ENCODE measurements around the gene MSGN1.

MSGN1 gene

DNA sequence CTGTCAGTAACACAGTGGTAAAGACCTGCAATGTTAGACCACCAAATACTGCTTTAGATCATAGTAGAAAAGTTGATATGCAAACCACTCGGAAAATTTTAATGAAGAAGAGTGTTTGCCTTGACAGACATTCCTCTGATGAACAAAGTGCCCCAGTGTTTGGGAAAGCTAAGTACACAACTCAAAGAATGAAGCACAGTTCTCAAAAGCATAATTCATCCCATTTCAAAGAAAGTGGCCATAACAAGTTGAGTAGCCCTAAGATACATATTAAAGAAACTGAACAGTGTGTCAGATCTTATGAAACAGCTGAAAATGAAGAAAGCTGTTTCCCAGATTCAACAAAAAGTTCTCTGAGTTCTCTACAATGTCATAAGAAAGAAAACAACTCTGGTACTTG is 34.8 kb upstream of the MSGN1 start:
- Mint-ChIP-seq H3K4me3 (no peak overlapping the region), H3K9me3 (no peaks in the 10 kb centered on the region), H3K27ac (no peak overlapping the region), H3K4me1 (no peaks in the 10 kb centered on the region), H3K36me3 (ENCODE audit: low read depth) (peaks cover 69% of the 10 kb centered on the region), H3K27me3 (ENCODE audit: low read depth, poor library complexity) (no peaks in the 10 kb centered on the region)
- TF ChIP-seq, protein P1, sequence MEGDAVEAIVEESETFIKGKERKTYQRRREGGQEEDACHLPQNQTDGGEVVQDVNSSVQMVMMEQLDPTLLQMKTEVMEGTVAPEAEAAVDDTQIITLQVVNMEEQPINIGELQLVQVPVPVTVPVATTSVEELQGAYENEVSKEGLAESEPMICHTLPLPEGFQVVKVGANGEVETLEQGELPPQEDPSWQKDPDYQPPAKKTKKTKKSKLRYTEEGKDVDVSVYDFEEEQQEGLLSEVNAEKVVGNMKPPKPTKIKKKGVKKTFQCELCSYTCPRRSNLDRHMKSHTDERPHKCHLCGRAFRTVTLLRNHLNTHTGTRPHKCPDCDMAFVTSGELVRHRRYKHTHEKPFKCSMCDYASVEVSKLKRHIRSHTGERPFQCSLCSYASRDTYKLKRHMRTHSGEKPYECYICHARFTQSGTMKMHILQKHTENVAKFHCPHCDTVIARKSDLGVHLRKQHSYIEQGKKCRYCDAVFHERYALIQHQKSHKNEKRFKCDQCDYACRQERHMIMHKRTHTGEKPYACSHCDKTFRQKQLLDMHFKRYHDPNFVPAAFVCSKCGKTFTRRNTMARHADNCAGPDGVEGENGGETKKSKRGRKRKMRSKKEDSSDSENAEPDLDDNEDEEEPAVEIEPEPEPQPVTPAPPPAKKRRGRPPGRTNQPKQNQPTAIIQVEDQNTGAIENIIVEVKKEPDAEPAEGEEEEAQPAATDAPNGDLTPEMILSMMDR (IDR thresholded peaks at IDR 0.05), result no peak
- no peak for DNase-seq

DNA sequence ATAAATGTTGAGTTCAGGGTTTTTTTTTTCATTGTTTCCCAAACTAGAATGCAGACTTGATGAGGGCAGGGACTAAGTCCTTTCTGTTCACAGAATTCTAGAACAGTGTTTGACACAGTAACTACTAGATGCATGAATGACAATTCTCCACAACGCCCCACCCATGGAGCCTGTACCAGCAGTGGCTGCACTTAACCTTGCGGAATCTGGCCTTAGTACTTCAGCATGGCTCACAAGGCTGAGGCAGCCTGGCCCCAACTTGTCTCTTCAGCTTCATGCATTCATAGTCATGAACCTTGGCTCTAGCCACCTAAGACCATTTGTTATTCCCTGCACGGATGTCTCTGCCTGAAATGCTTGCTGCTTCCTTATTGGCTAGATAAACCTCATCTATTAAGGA is 29.5 kb upstream of the MSGN1 start:
- no peak for DNase-seq
- Mint-ChIP-seq H3K36me3 (ENCODE audit: low read depth) (peaks cover 31% of the 10 kb centered on the region), H3K4me1 (peaks cover 29% of the 10 kb centered on the region), H3K27ac (peak overlapping the region; percentile 73), H3K9me3 (no peaks in the 10 kb centered on the region), H3K4me3 (no peak overlapping the region), H3K27me3 (ENCODE audit: low read depth, poor library complexity) (no peaks in the 10 kb centered on the region)
- TF ChIP-seq, protein P1 (IDR thresholded peaks at IDR 0.05), result no peak

DNA sequence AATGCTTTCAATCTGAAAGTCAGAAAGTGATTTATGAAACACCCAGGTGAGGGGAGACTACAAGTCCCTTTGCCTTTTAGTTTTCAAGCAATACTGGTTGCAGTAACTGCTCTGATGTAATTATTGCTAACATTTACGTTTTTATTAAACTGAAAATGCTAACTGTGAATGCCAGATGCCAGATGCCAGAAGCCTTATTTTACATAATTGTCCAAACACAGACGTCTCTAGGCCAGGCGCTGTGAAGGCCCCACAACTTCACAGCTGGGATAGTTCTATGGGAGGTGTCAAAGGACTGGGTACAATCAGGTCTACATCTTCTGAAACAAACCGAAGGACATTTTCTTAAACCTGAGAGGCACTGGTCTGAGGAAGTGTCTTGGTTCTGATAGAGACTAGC is 27.5 kb upstream of the MSGN1 start:
- H3K27ac Mint-ChIP-seq, result no peak overlapping the region
- TF ChIP-seq, protein P1 (IDR thresholded peaks at IDR 0.05), result no peak
- H3K36me3 Mint-ChIP-seq (ENCODE audit: low read depth), result peaks cover 11% of the 10 kb centered on the region
- DNase-seq, result no peak
- H3K27me3 Mint-ChIP-seq (ENCODE audit: low read depth, poor library complexity), result peaks cover 6% of the 10 kb centered on the region
- peaks cover 50% of the 10 kb centered on the region for H3K4me1 Mint-ChIP-seq
- H3K4me3 Mint-ChIP-seq, result no peak overlapping the region
- H3K9me3 Mint-ChIP-seq, result no peaks in the 10 kb centered on the region

DNA sequence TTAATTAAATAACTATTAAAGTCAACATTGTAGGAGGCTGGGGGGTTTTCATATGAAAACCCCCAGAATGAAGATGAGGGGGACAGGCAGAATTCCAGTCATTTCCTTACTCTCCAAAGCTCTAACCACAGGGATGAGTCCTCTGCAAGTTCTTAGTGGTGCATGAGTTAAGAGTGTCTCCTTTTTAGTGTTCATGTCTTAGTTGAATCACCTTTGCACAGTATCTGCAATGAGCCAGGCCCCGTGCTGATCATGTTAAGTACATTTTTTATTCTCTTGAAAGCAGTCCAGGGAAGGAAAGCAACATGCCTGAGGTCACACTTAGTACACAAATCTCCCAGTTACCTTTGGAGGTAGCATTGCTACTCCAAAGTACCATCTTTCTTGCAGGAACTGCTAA is 25.7 kb upstream of the MSGN1 start:
- Mint-ChIP-seq H3K27me3 (ENCODE audit: low read depth, poor library complexity) (peaks cover 7% of the 10 kb centered on the region), H3K9me3 (no peaks in the 10 kb centered on the region), H3K27ac (no peak overlapping the region), H3K36me3 (ENCODE audit: low read depth) (peaks cover 3% of the 10 kb centered on the region), H3K4me3 (no peak overlapping the region), H3K4me1 (peaks cover 67% of the 10 kb centered on the region)
- no peak for DNase-seq
- TF ChIP-seq, protein P1 (IDR thresholded peaks at IDR 0.05), result no peak

DNA sequence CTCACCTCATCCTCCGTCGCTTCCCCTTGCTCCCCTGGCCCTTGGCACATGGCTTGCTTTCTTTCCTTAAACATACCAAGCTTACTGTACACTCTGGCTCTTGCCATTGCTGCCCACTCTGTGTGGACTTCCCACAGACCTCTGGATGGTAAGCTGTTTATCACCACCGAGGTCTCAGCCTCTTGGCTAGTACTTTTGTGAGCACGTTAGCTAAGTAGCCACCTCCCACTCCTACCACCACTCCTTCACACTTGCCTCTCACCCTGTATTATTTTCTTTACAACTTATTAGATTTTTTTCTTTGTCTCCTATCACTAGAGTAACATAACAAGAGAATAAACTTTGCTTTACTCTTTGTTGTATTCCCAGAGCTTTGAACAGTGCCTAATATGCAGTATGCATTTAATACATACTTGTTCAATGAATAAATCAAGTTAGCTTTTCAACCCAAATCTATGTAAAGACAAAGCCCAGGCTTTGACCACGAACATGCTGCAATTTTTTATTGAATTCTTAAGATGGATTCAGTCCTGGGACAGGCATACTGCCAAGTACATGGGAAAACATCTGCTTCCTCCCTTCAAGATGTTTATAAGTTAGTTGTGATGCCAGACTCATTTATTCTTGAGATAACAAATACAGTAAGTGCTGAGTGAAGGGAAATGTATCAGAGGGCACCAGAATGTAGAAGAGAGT is 25.0 kb upstream of the MSGN1 start:
- Mint-ChIP-seq H3K4me1 (peaks cover 70% of the 10 kb centered on the region), H3K36me3 (ENCODE audit: low read depth) (no peaks in the 10 kb centered on the region), H3K4me3 (peak overlapping the region; percentile 7), H3K27me3 (ENCODE audit: low read depth, poor library complexity) (peaks cover 7% of the 10 kb centered on the region), H3K27ac (no peak overlapping the region), H3K9me3 (no peaks in the 10 kb centered on the region)
- DNase-seq, result no peak
- TF ChIP-seq, protein P1 (IDR thresholded peaks at IDR 0.05), result no peak

DNA sequence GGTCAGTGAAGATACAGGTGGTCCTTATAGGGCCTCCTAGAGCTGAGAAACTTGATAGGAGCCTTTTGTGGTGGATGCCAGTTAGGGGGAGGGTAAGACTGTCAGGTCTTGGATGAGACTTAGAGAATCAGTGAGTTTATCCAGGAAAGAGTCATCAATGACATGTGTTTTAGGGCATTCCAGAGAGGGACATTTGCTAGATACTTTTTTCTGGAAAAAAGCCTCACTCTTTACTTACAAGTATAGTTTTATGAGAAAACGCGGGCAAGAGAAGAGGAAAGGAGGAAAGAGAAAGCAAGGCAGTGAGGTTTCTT is 24.5 kb upstream of the MSGN1 start:
- H3K36me3 Mint-ChIP-seq (ENCODE audit: low read depth), result no peaks in the 10 kb centered on the region
- no peaks in the 10 kb centered on the region for H3K9me3 Mint-ChIP-seq
- H3K27ac Mint-ChIP-seq, result peak overlapping the region; percentile 23
- H3K4me3 Mint-ChIP-seq, result peak overlapping the region; percentile 7
- TF ChIP-seq, protein P1 (IDR thresholded peaks at IDR 0.05), result no peak
- peaks cover 7% of the 10 kb centered on the region for H3K27me3 Mint-ChIP-seq (ENCODE audit: low read depth, poor library complexity)
- no peak for DNase-seq
- H3K4me1 Mint-ChIP-seq, result peaks cover 75% of the 10 kb centered on the region

Data from nephron progenitor cell (in vitro differentiated cells).